Measurements from ENCODE around the gene PACSIN2. TPM values are rescaled to one million over a fixed set of nuclear protein-coding genes. Genes with fewer than 3 reads are reported as not detected.
A peak's percentile ranks its signal among the peaks of the same experiment; 100 is the strongest.

Gene PACSIN2, protein sequence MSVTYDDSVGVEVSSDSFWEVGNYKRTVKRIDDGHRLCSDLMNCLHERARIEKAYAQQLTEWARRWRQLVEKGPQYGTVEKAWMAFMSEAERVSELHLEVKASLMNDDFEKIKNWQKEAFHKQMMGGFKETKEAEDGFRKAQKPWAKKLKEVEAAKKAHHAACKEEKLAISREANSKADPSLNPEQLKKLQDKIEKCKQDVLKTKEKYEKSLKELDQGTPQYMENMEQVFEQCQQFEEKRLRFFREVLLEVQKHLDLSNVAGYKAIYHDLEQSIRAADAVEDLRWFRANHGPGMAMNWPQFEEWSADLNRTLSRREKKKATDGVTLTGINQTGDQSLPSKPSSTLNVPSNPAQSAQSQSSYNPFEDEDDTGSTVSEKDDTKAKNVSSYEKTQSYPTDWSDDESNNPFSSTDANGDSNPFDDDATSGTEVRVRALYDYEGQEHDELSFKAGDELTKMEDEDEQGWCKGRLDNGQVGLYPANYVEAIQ
- 60.2 TPM for total RNA-seq (2021; ENCODE audit: unreplicated experiment)
- 76.9 TPM for polyA plus RNA-seq (2012; ENCODE audit: insufficient read length)
- percentile 74 among the genes with signal in this experiment for Bru-seq, nascent RNA
- BruChase-seq, experiment 1, labeled RNA remaining after a 2-hour chase = percentile 65 among the genes with signal in this experiment
- percentile 76 among the genes with signal in this experiment for BruChase-seq, experiment 2, labeled RNA remaining after a 6-hour chase
- long read RNA-seq, transcript PACSIN2-201 (11 exons, 3,249 nt) = major isoform, 86 of 172 reads
- long read RNA-seq, partial matches to known transcripts = 16 of 172 reads
- long read RNA-seq, other reads (novel, unspliced or antisense) = 69 of 172 reads

DNA sequence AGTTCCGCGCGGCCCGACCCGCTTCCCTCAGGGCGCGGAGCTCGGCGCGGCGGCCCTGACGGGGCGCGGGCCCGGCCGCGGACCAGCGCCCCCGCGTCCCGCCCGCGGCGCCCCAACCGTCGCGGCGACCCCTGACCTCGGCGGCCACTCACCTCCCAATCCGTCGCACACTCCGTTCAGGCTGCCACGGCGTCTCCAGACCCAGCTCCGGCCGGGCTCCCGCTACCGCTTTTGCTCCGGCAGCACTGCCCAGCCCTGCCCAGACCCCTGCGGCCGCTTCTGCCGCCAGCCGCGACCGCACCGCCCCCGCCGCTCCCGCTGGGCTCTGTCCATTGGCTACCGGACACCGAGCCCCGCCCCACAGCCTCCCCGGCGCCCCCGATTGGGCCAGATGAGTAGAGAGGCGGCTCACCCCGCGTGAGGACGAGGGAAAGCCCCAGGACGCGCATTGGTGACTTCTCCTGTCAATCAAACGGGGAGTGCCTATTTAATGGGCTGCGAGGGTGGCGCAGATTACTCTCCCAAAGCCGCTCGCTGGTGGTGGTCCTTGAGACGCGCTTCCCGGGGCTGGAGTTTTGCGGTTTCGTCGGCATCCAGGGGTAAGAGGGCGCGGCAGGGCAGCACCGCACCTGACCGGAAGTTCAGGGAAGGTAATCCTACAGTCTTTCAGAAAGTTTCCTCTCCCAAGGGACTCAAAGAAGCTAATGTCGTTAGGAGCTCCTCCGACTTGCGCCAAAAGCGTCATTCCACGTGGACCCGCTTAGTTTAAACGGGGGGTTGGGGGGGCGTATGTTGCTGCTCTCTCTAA, at the start of gene PACSIN2:
Gene PACSIN2, minus strand, starts transcription at position 281 of the 808 bp plus-strand sequence. CDS start 103,069 bp downstream, outside the sequence.
- peaks cover 21% of the 10 kb centered on the region for H3K4me1 ChIP-seq (ENCODE audit: control insufficient read depth, insufficient read depth, low read length)
- POLR2A ChIA-PET = interaction anchor here (0.6 kb wide), 4 partner anchors 11 to 155 kb away, joined by 3 to 10 read pairs (median 4); no protein-coding TSS in a partner anchor
- H3K36me3 ChIP-seq (ENCODE audit: control insufficient read depth, insufficient read depth, low read length) = no peaks in the 10 kb centered on the region
- peak within 1 kb of the TSS; percentile 85 for H3K27ac ChIP-seq (ENCODE audit: low read length)
- intact Hi-C loops (cut with micrococcal nuclease; ENCODE audit: unreplicated experiment) (no loop called here), in situ Hi-C loops (cut with HindIII; ENCODE audit: low pct_unique_long_range_greater_than_20kb, low sequenced_read_pairs) (no loop called here)
- BruUV-seq (replicated peaks) = no TSS peak
- CTCF ChIA-PET = no interaction called here
- no peaks in the 10 kb centered on the region for H3K27me3 ChIP-seq (ENCODE audit: control insufficient read depth, insufficient read depth, low read length)
- no peaks in the 10 kb centered on the region for H3K9me3 ChIP-seq (ENCODE audit: control insufficient read depth, insufficient read depth, low read depth, low read length)
- peak; percentile 59 for DNase-seq (ENCODE audit: low read depth, low spot score)
- peak within 1 kb of the TSS; percentile 59 to 76 for H3K4me3 ChIP-seq (ENCODE audit: low read depth in 2 of 2, low read length in 2 of 2)
- TF ChIP-seq, protein P1, sequence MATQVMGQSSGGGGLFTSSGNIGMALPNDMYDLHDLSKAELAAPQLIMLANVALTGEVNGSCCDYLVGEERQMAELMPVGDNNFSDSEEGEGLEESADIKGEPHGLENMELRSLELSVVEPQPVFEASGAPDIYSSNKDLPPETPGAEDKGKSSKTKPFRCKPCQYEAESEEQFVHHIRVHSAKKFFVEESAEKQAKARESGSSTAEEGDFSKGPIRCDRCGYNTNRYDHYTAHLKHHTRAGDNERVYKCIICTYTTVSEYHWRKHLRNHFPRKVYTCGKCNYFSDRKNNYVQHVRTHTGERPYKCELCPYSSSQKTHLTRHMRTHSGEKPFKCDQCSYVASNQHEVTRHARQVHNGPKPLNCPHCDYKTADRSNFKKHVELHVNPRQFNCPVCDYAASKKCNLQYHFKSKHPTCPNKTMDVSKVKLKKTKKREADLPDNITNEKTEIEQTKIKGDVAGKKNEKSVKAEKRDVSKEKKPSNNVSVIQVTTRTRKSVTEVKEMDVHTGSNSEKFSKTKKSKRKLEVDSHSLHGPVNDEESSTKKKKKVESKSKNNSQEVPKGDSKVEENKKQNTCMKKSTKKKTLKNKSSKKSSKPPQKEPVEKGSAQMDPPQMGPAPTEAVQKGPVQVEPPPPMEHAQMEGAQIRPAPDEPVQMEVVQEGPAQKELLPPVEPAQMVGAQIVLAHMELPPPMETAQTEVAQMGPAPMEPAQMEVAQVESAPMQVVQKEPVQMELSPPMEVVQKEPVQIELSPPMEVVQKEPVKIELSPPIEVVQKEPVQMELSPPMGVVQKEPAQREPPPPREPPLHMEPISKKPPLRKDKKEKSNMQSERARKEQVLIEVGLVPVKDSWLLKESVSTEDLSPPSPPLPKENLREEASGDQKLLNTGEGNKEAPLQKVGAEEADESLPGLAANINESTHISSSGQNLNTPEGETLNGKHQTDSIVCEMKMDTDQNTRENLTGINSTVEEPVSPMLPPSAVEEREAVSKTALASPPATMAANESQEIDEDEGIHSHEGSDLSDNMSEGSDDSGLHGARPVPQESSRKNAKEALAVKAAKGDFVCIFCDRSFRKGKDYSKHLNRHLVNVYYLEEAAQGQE (IDR thresholded peaks at IDR 0.05; ENCODE audit: insufficient read depth in 1 of 2, low read depth in 2 of 2, low read length in 1 of 2) = peak in 1 of 2 experiments; percentile 34; a peak in 1 of 4 replicates
- no peak; the same call in 1 of the 2 replicates for TF ChIP-seq SIN3A (IDR thresholded peaks at IDR 0.05; ENCODE audit: borderline replicate concordance, insufficient read depth, low read depth, low read length)
- TF ChIP-seq POLR2AphosphoS5 (IDR thresholded peaks at IDR 0.05; ENCODE audit: low read depth, low read length) = peak; percentile 94
- ATAC-seq = peak; percentile 98

DNA sequence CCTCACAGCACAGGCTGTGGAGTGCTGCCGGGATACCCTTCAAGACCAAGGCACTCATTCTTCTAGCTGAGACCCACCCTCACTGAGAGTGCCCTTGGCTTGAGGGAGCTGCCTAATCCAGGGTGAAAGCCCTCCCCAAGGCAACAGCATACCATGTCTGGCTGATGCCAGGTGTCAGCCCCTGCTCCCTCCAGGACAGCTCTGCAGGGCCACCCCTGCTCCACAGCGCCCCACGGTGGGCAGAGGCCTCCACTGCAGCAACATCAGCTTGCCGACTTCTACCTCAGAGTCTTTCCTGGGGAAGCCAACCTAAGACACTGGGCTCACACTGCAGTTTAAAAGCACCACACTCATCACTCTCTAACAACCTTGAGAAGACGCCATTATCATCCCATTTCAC, 45.2 kb upstream of the PACSIN2 start:
- no TSS peak for BruUV-seq (replicated peaks)
- ChIA-PET POLR2A (no interaction called here), CTCF (interaction anchor here (0.5 to 0.9 kb wide), 5 partner anchors 24 to 349 kb away, joined by 3 to 5 read pairs (median 4); no protein-coding TSS in a partner anchor)
- Histone ChIP-seq H3K27me3 (ENCODE audit: control insufficient read depth, insufficient read depth, low read length) (no peaks in the 10 kb centered on the region), H3K27ac (ENCODE audit: low read length) (no peak overlapping the region), H3K36me3 (ENCODE audit: control insufficient read depth, insufficient read depth, low read length) (no peaks in the 10 kb centered on the region), H3K4me1 (ENCODE audit: control insufficient read depth, insufficient read depth, low read length) (no peaks in the 10 kb centered on the region), H3K9me3 (ENCODE audit: control insufficient read depth, insufficient read depth, low read depth, low read length) (no peaks in the 10 kb centered on the region), H3K4me3 (ENCODE audit: low read depth in 2 of 2, low read length in 2 of 2) (no peak overlapping the region)
- TF ChIP-seq SIN3A (IDR thresholded peaks at IDR 0.05; ENCODE audit: borderline replicate concordance, insufficient read depth, low read depth, low read length) = no peak
- TF ChIP-seq, protein P2, sequence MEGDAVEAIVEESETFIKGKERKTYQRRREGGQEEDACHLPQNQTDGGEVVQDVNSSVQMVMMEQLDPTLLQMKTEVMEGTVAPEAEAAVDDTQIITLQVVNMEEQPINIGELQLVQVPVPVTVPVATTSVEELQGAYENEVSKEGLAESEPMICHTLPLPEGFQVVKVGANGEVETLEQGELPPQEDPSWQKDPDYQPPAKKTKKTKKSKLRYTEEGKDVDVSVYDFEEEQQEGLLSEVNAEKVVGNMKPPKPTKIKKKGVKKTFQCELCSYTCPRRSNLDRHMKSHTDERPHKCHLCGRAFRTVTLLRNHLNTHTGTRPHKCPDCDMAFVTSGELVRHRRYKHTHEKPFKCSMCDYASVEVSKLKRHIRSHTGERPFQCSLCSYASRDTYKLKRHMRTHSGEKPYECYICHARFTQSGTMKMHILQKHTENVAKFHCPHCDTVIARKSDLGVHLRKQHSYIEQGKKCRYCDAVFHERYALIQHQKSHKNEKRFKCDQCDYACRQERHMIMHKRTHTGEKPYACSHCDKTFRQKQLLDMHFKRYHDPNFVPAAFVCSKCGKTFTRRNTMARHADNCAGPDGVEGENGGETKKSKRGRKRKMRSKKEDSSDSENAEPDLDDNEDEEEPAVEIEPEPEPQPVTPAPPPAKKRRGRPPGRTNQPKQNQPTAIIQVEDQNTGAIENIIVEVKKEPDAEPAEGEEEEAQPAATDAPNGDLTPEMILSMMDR (IDR thresholded peaks at IDR 0.05) = peak; percentile 81; the same call in 1 of the 2 replicates
- TF ChIP-seq, protein P1 (IDR thresholded peaks at IDR 0.05; ENCODE audit: insufficient read depth in 1 of 2, low read depth in 2 of 2, low read length in 1 of 2) = no peak
- no peak for TF ChIP-seq TCF7L2 (IDR thresholded peaks at IDR 0.05; ENCODE audit: low read depth, low read length)
- DNase-seq (ENCODE audit: low read depth, low spot score) (no peak), ATAC-seq (peak; percentile 53; the same call in 1 of the 2 replicates)
- intact Hi-C loops (cut with micrococcal nuclease; ENCODE audit: unreplicated experiment) = no loop called here
- in situ Hi-C loops (cut with HindIII; ENCODE audit: low pct_unique_long_range_greater_than_20kb, low sequenced_read_pairs) = no loop called here
